ENCODE data around the gene RIT2.

- TF ChIP-seq CREB5 (CRISPR knock-in tag; IDR thresholded peaks at IDR 0.05; ENCODE audit: low read depth) (no peak), OSR1 (CRISPR knock-in tag; IDR thresholded peaks at IDR 0.05) (no peak), RARB (CRISPR knock-in tag; IDR thresholded peaks at IDR 0.05) (no peak)
Measured at GRCh38 chr18:43040281-43040680, 75.2 kb downstream of the RIT2 start.

Measured in SK-N-SH treated with all-trans-retinoic acid at 6 μM for 48 hours (cell line).